Nephron (organoid): ENCODE measurements around the gene PSIP1.

ENCODE experiments used
- H3K27ac Mint-ChIP-seq, 3 experiments: 2 replicates each; pipeline ENCODE4 v1.8.0; 2020; ENCODE audit warnings: mixed read lengths in 3 of 3, mild to moderate bottlenecking in 2 of 3, moderate library complexity in 1 of 3
- H3K27me3 Mint-ChIP-seq: 2 replicates; pipeline ENCODE4 v1.8.0; 2021; ENCODE audit warnings: low read depth, mild to moderate bottlenecking, moderate library complexity, mixed read lengths
- H3K36me3 Mint-ChIP-seq: 2 replicates; pipeline ENCODE4 v1.8.0; 2020; ENCODE audit warnings: low read depth, mixed read lengths
- H3K4me1 Mint-ChIP-seq: 2 replicates; pipeline ENCODE4 v1.8.0; 2020; ENCODE audit warnings: mixed read lengths
- H3K4me3 Mint-ChIP-seq, 3 experiments: 2 replicates each; pipeline ENCODE4 v1.8.0; 2020; ENCODE audit warnings: mild to moderate bottlenecking in 3 of 3, mixed read lengths in 3 of 3, moderate library complexity in 2 of 3
- H3K9me3 Mint-ChIP-seq: 2 replicates; pipeline ENCODE4 v1.8.0; 2020; ENCODE audit warnings: mixed read lengths
- TF ChIP-seq, protein P1 (sequence below), 3 experiments: fragments of 200-600 bp; sonication (generic); IDR thresholded peaks; one replicate each; pipeline ENCODE4 v1.5.0; 2021; ENCODE audit warnings: antibody characterized with exemption in 3 of 3; ENCODE audit not compliant: unreplicated experiment in 3 of 3

Gene PSIP1

DNA sequence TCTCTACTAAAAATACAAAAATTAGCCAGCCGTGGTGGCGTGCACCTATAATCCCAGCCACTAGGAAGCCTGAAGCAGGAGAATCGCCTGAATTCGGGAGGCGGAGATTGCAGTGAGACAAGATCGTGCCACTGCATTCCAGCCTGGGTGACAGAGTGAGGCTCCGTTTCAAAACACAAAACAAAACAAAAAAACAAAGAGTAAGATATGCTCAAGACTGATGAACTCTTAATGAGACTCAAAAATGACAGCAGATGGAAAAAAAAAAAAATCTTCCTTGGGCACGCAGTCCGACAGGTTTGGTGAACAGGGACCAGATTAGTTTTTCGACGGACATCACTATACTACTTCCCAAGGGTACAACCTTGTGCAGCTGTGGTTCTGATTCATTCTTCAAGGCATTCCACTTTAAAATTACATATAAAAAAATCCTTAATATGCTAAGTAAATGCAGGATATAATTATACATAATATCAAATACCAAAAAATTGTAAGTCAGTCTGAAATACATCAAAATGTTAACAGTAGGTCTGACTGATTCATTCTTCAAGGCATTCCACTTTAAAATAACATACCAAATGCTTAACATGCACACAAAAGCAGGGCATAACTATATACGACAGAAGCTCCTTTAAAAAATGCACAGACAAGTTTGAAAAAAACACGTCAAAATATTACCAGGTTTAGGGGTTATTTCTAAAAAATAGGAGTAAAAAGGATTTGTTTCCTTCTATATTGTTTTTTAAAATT, 12.3 kb downstream of the PSIP1 start:
- TF ChIP-seq, protein P1, sequence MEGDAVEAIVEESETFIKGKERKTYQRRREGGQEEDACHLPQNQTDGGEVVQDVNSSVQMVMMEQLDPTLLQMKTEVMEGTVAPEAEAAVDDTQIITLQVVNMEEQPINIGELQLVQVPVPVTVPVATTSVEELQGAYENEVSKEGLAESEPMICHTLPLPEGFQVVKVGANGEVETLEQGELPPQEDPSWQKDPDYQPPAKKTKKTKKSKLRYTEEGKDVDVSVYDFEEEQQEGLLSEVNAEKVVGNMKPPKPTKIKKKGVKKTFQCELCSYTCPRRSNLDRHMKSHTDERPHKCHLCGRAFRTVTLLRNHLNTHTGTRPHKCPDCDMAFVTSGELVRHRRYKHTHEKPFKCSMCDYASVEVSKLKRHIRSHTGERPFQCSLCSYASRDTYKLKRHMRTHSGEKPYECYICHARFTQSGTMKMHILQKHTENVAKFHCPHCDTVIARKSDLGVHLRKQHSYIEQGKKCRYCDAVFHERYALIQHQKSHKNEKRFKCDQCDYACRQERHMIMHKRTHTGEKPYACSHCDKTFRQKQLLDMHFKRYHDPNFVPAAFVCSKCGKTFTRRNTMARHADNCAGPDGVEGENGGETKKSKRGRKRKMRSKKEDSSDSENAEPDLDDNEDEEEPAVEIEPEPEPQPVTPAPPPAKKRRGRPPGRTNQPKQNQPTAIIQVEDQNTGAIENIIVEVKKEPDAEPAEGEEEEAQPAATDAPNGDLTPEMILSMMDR (IDR thresholded peaks at IDR 0.05; ENCODE audit: unreplicated experiment in 3 of 3), result no peak
- Mint-ChIP-seq H3K4me3 (no peak overlapping the region), H3K27ac (no peak overlapping the region), H3K4me1 (no peaks in the 10 kb centered on the region), H3K9me3 (peaks cover under 1% of the 10 kb centered on the region), H3K36me3 (peaks cover 82% of the 10 kb centered on the region), H3K27me3 (no peaks in the 10 kb centered on the region)

DNA sequence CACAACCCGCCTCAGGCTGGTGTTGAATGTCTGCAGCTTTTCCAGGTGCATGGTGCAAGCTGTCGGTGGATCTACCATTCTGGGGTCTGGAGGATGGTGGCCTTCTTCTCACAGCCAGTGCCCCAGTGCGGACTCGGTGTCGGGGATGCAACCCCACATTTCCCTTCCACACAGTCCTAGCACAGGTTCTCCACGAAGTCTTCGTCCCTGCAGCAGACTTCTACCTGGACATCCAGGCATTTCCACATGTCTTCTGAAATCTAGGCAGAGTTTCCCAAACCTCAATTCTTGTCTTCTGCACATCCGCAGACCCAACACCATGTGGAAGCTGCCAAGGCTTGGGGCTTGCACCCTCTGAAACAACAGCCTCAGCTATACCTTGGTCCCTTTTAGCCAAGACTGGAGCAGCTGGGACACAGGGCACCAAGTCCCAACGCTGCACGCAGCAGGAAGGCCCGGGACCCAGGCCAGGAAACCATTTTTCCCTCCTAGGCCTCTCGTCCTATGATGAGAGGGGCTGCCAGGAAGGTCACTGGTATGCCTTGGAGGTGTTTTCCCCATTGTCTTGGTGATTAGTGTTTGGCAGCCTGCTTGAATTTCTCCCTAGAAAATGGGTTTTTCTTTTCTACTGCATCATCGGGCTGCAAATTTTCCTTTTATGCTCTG, 18.2 kb downstream of the PSIP1 start:
- H3K4me1 Mint-ChIP-seq, result no peaks in the 10 kb centered on the region
- H3K27me3 Mint-ChIP-seq, result no peaks in the 10 kb centered on the region
- H3K36me3 Mint-ChIP-seq, result peaks cover 88% of the 10 kb centered on the region
- no peak overlapping the region for H3K27ac Mint-ChIP-seq
- TF ChIP-seq, protein P1 (IDR thresholded peaks at IDR 0.05; ENCODE audit: unreplicated experiment in 3 of 3), result no peak
- H3K4me3 Mint-ChIP-seq, result no peak overlapping the region
- H3K9me3 Mint-ChIP-seq, result peaks cover 8% of the 10 kb centered on the region

DNA sequence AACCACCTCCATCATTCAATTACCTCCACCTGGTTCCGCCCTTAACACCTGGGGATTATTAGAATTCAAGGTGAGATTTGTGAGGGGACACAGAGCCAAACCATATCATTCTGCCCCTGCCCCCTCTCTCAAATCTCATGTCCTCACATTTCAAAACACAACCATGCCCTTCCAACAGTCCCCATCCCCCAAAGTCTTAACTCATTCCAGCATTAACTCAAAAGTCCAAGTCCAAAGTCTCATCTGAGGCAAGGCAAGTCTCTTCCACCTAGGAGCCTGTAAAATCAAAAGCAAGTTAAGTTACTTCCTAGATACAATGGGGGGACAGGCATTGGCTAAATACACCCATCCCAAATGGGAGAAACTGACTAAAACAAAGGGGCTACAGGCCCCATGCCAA, 18.8 kb downstream of the PSIP1 start:
- TF ChIP-seq, protein P1 (IDR thresholded peaks at IDR 0.05; ENCODE audit: unreplicated experiment in 3 of 3), result no peak
- Mint-ChIP-seq H3K9me3 (peaks cover 8% of the 10 kb centered on the region), H3K36me3 (peaks cover 86% of the 10 kb centered on the region), H3K27me3 (no peaks in the 10 kb centered on the region), H3K4me3 (no peak overlapping the region), H3K4me1 (no peaks in the 10 kb centered on the region), H3K27ac (no peak overlapping the region)

- peaks cover 58% of the 10 kb centered on the region for H3K36me3 Mint-ChIP-seq
- H3K27ac Mint-ChIP-seq, result peak overlapping the region in 1 of 3 experiments; percentile 25
- no peaks in the 10 kb centered on the region for H3K9me3 Mint-ChIP-seq
- peaks cover 15% of the 10 kb centered on the region for H3K4me1 Mint-ChIP-seq
- TF ChIP-seq, protein P1 (IDR thresholded peaks at IDR 0.05; ENCODE audit: unreplicated experiment in 3 of 3), result peak; percentile 48 to 52 (median 49)
- H3K4me3 Mint-ChIP-seq, result no peak overlapping the region
- H3K27me3 Mint-ChIP-seq, result no peaks in the 10 kb centered on the region
Measured at GRCh38 chr9:15485836-15486666, 24.7 kb downstream of the PSIP1 start.

DNA sequence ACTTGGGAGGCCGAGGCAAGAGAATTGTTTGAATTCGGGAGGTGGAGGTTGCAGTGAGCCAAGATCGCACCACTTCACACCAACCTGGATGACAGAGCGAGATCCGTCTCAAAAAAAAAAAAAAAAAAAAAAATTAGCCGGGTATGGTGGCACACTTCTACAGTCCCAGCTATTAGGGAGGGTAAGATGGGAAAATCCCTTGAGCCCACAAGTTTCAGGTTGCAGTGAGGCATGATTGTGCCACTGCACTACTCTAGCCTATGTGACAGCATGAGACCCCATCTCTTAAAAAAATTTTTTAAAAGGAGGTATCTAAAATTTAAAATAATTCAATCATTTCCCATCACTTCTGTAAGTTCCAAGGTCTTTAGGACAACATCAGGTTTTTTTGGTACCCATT, 26.0 kb downstream of the PSIP1 start:
- H3K4me3 Mint-ChIP-seq, result no peak overlapping the region
- no peaks in the 10 kb centered on the region for H3K9me3 Mint-ChIP-seq
- H3K36me3 Mint-ChIP-seq, result peaks cover 54% of the 10 kb centered on the region
- TF ChIP-seq, protein P1 (IDR thresholded peaks at IDR 0.05; ENCODE audit: unreplicated experiment in 3 of 3), result no peak
- no peak overlapping the region for H3K27ac Mint-ChIP-seq
- H3K4me1 Mint-ChIP-seq, result peaks cover 18% of the 10 kb centered on the region
- H3K27me3 Mint-ChIP-seq, result no peaks in the 10 kb centered on the region
